ENCODE data around the gene ABCC1.

The ABCC1 gene

DNA sequence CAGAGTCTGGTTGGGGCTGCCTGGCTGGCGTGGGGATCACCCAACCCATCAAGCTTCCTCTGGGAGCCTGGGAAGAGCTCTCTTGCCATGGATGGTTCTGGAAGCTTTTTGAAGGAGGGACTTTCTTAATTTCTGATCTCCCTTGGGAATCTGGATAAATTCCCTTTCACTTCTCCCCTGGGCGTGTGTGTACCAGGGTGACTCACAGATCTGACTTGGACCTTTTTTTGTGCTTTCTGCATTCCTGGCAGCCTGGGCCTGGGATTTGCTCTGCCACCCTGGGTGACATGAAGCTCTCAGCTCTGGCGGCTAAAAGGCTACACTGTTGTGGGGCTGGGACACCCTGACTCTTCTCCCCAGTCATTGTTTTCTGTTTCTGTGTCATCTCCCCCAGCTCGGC is 70.1 kb downstream of the ABCC1 start:
- peak; percentile 34 for DNase-seq (ENCODE audit: low read depth)
- no peak overlapping the region for H3K4me3 ChIP-seq (ENCODE audit: low read depth, low read length)
- TF ChIP-seq CTCF (conservative IDR thresholded peaks at IDR 0.05; ENCODE audit: low read depth, low read length): no peak

DNA sequence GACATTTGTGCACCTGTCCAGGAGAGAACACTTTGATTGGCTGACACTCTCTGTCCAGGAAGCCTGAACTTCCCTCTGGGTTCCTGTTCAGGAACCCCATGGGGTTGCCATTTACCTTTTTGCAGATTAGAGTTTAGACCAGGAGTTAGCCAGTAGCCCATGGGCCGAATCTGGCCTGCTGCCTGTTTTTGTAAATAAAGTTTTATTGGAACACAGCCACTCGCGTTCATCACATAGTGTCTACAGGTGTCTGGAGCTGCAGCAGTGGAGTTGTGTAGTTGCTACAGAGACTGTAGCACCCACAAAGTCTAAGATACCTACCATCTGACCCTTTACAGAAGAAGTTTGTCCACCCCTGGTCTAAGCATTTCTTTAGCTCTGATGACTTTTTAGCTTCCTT is 70.9 kb downstream of the ABCC1 start:
- DNase-seq (ENCODE audit: low read depth): no peak
- TF ChIP-seq CTCF (conservative IDR thresholded peaks at IDR 0.05; ENCODE audit: low read depth, low read length): no peak
- no peak overlapping the region for H3K4me3 ChIP-seq (ENCODE audit: low read depth, low read length)

GRCh38 chr16:16021020-16021419 is 71.6 kb downstream of the ABCC1 start:
- H3K4me3 ChIP-seq (ENCODE audit: low read depth, low read length): no peak overlapping the region
- DNase-seq (ENCODE audit: low read depth): no peak
- no peak for TF ChIP-seq CTCF (conservative IDR thresholded peaks at IDR 0.05; ENCODE audit: low read depth, low read length)

- DNase-seq (ENCODE audit: low read depth): no peak
- no peak for TF ChIP-seq CTCF (conservative IDR thresholded peaks at IDR 0.05; ENCODE audit: low read depth, low read length)
- no peak overlapping the region for H3K4me3 ChIP-seq (ENCODE audit: low read depth, low read length)
Measured at GRCh38 chr16:16021646-16021987, 72.2 kb downstream of the ABCC1 start.

DNA sequence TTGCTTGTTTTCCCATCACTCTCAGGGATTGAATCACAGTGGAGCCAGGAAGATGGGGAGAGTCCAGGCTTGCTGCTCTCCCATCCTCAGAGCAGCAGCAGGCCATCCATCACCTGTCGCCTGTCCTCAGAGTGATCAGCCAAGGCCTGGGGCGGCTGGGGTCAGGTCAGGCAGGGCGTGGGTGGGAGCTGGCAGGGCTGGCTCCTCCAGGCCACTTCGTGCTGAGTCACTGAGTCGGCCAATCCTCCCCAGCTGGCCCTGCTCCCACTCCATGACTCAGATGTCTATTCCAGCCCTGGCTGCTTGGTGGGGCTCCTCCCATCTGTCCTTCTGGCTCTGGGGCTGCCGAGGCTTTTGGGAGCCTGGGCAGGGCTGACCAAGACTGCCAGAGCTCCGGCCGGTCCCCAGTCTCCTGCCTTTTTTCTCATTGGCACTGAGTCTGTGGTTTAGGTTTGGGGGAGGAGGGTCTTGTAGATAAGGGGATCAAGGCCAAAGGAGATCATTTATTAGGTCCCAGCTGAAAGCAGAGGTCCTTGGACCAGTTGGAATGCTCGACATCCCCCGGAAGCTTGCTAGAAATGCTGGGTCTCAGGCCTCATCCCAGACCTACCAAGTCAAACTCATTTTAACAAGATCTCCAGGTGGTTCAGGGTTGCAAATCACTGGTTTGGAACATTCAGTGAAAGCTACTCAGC is 72.7 kb downstream of the ABCC1 start:
- peak; percentile 95 for DNase-seq (ENCODE audit: low read depth)
- H3K4me3 ChIP-seq (ENCODE audit: low read depth, low read length): no peak overlapping the region
- TF ChIP-seq CTCF (conservative IDR thresholded peaks at IDR 0.05; ENCODE audit: low read depth, low read length): no peak

DNA sequence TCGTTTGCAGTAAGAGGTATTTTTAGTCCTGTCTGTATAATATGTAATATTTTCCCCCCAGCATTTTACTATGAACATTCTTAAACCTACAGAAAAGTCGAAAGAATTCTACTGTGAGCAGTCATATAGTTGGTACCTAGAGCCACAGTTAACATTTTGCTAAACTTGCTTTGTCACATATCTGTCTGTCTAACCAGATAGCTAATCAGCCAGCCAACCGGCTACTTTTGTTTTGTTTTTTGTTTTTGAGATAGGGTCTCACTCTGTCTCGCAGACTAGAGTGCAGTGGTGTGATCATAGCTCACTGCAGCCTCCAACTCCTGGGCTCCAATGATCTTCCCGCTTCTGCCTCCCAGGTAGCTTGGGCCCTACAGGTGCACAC is 73.3 kb downstream of the ABCC1 start:
- DNase-seq (ENCODE audit: low read depth): no peak
- no peak for TF ChIP-seq CTCF (conservative IDR thresholded peaks at IDR 0.05; ENCODE audit: low read depth, low read length)
- H3K4me3 ChIP-seq (ENCODE audit: low read depth, low read length): no peak overlapping the region

- TF ChIP-seq CTCF (conservative IDR thresholded peaks at IDR 0.05; ENCODE audit: low read depth, low read length): no peak
- no peak overlapping the region for H3K4me3 ChIP-seq (ENCODE audit: low read depth, low read length)
- DNase-seq (ENCODE audit: low read depth): peak; percentile 91
Measured at GRCh38 chr16:16025214-16025968, 76.0 kb downstream of the ABCC1 start.

All from choroid plexus epithelial cell (primary cell).